22Rv1 (cell line): ENCODE data around the gene CFAP107.
"Not testable (repeated sequence)": the region's sequence is repeated elsewhere in the genome, so short reads cannot be mapped to it uniquely, and the experiment has no call there.

Source experiments
- ZFX ChIP-seq: fragments of 450-650 bp; IDR thresholded peaks from 2 replicates; pipeline ENCODE4 v1.6.1; 2017; ENCODE audit warnings: antibody characterized with exemption, borderline replicate concordance
- TF ChIP-seq, protein P1 (sequence below): fragments of 450-650 bp; IDR thresholded peaks from 2 replicates; pipeline ENCODE4 v1.5.1; 2017; ENCODE audit warnings: mild to moderate bottlenecking

DNA sequence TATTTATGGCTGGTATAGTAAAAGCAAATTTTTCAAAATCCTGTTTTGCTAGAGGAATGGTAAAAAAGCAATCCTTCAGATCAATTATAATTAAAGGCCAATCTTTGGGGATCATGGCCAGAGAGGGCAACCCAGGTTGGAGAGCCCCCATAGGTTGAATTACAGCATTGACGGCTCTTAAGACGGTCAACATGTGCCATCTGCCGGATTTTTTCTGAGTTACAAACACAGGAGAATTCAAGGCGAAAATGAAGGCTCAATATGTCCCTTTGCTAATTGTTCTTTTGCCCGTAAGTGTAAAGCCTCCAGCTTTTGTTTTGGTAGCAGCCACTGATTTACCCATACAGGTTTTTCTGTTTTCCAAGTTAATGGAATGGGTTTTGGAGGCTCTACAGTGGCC, 35.5 kb downstream of the CFAP107 start:
- TF ChIP-seq, protein P1, sequence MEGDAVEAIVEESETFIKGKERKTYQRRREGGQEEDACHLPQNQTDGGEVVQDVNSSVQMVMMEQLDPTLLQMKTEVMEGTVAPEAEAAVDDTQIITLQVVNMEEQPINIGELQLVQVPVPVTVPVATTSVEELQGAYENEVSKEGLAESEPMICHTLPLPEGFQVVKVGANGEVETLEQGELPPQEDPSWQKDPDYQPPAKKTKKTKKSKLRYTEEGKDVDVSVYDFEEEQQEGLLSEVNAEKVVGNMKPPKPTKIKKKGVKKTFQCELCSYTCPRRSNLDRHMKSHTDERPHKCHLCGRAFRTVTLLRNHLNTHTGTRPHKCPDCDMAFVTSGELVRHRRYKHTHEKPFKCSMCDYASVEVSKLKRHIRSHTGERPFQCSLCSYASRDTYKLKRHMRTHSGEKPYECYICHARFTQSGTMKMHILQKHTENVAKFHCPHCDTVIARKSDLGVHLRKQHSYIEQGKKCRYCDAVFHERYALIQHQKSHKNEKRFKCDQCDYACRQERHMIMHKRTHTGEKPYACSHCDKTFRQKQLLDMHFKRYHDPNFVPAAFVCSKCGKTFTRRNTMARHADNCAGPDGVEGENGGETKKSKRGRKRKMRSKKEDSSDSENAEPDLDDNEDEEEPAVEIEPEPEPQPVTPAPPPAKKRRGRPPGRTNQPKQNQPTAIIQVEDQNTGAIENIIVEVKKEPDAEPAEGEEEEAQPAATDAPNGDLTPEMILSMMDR, result not testable (repeated sequence)
- TF ChIP-seq ZFX, result not testable (repeated sequence)
